22Rv1 (cell line): ENCODE data around the gene MT1E.

Source experiments
- ZFX ChIP-seq: fragments of 450-650 bp; IDR thresholded peaks from 2 replicates; pipeline ENCODE4 v1.6.1; 2017; ENCODE audit warnings: antibody characterized with exemption, borderline replicate concordance
- TF ChIP-seq, protein P1 (sequence below): fragments of 450-650 bp; IDR thresholded peaks from 2 replicates; pipeline ENCODE4 v1.5.1; 2017; ENCODE audit warnings: mild to moderate bottlenecking

DNA sequence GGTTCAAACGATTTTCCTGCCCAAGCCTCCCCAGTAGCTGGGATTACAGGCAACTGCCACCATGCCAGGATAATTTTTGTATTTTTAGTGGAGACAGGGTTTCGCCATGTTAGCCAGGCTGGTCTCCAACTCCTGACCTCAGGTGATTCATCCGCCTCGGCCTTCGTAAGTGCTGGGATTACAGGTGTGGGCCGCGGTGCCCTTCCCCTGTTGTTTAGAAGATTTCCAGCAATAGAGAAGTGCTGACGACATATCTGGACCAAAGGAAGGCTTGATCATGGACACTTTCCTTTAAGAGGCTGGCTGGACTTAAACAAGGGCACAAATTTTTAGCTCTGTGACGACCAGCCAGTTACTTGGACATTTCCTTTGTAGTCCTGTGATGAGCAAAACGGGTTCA, 5.6 kb downstream of the MT1E start:
- TF ChIP-seq, protein P1, sequence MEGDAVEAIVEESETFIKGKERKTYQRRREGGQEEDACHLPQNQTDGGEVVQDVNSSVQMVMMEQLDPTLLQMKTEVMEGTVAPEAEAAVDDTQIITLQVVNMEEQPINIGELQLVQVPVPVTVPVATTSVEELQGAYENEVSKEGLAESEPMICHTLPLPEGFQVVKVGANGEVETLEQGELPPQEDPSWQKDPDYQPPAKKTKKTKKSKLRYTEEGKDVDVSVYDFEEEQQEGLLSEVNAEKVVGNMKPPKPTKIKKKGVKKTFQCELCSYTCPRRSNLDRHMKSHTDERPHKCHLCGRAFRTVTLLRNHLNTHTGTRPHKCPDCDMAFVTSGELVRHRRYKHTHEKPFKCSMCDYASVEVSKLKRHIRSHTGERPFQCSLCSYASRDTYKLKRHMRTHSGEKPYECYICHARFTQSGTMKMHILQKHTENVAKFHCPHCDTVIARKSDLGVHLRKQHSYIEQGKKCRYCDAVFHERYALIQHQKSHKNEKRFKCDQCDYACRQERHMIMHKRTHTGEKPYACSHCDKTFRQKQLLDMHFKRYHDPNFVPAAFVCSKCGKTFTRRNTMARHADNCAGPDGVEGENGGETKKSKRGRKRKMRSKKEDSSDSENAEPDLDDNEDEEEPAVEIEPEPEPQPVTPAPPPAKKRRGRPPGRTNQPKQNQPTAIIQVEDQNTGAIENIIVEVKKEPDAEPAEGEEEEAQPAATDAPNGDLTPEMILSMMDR = no peak
- no peak for TF ChIP-seq ZFX
